ENCODE results near the gene ARHGAP36.

Gene ARHGAP36, protein sequence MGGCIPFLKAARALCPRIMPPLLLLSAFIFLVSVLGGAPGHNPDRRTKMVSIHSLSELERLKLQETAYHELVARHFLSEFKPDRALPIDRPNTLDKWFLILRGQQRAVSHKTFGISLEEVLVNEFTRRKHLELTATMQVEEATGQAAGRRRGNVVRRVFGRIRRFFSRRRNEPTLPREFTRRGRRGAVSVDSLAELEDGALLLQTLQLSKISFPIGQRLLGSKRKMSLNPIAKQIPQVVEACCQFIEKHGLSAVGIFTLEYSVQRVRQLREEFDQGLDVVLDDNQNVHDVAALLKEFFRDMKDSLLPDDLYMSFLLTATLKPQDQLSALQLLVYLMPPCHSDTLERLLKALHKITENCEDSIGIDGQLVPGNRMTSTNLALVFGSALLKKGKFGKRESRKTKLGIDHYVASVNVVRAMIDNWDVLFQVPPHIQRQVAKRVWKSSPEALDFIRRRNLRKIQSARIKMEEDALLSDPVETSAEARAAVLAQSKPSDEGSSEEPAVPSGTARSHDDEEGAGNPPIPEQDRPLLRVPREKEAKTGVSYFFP

DNA sequence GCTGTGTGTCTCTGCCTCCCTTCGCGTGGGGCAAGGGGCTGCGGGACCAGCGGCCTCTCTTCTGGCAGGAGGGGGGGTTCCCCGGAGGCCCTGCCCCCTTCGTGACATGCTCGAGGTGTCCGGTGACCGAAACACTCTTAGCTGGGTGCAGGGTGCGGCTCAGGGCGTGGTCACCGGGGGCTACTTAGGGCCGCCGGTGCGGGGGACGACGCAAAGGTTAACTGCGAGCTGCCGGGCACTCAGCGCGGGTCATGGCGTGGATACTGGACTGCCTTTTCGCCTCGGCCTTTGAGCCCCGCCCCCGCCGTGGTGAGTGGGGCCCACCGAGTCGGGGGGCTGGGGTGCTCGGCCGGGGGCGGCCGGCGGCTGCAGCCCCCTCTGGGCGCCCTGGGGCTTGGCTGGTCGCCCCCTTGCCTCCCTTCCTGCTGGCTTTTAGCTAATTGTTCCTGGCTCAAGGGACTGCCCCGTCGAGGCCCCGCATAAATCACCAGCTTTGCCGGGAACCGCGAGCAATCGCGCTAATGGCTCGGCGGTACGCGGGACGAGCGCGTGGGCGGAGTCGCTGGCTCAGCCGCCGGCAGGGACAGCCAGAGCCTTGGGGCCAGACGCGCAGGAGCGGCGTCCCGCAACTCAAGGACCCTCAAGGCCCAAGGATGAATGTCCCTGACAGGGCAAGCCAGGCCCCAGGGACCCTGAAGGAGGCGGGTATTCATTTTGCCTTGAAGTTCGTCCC lies at the start of gene ARHGAP36:
Gene ARHGAP36 (plus strand): TSS at position 211 of the 733 bp plus-strand sequence. CDS start 23,320 bp downstream, outside the sequence.
- no peak for DNase-seq

DNA sequence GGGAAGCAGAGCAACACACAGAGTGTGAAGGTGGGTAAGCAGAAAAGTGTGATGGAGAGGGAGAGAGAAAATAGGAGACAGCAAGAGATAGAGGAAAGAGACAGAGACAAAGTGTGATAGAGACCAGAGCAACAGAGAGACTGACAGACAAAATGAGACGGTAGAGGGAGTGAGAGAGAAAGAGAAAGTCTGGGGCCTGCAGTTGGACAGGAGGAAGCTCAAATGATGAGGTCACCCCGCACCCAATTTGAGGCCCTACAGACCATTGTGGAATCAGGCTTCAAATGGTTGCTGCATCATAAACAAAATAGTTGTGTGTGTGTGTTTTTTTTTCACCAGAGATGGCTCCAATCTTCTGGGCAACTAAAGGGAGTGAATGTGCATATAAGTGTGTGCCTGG lies 48.0 kb upstream of the ARHGAP36 start:
- DNase-seq = no peak

DNA sequence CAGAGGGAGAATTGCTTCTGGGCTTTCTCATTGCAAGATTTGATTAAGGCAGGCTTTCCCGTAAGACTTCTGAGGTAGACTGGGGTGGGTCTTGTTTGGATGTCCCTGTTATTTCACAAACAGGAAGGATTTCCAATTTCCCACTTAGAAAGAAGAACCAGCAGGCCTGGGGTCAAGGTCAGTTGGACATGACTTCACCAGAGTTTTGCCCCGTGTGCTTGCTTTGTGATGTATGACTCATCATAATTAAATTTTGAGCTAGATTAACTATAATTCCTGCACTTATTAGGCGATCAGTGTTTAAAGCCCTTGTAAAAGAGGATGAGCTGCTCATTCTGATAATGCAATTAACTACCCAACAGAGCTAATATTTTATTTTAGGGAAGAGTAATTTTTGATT lies 32.8 kb upstream of the ARHGAP36 start:
- DNase-seq = no peak

DNA sequence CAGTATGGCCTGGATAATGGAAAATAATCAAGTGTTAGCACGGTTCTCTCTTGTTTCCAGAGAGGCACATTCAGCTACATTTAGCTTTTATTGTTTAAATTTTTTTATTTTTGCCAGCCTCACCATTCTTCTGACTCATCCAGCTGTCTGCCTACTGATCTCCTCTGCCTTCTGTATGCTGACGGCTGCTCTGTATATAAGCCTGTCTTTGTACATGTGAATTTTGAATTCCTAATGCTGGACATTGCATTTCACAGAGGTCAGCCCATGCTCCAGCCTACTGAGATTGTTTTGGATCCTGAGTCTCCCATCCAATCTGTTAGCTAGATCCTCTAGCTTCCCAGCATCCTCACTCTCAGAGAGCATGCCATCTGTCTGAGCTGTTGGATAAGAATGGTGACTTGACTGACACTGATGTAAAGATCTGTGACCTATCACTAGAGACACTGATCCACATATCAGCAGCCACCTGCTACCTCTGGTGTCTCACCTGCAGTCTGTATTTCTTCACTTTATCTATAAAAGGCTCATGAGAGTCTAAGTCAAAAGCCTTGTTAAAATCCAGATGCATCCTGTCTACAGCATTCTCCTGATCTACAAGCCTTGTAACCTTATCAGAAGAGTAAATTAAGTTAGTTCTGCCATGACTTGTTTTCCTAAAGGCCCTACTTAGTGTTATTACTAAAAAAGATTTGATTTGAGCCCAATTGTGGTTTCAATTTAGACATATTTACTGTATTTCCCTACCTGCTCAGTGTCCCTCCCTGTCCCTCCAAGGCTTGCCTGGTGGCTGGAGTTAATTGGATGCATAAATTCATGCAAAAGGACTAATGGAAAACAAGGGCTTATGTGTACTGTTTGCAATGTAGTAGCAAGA lies 25.6 kb upstream of the ARHGAP36 start:
- DNase-seq = no peak

DNA sequence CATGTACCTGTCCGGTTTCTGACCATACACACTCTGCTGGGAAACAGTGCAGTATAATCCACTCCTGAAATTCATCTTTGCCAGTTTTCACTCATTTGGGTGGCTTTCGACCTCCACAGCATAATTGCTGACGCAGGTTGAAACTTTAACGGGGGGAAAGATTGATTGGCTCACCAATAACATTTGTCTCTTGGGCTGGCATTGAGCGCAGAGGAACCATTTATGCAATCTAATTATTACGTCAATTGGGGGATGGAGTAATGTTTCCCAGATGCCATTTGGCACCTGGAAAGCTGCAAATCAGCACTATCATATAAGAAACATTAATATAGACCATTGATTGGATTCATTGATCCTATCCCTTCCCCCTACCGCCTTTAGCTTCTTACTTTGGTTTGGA lies 24.1 kb upstream of the ARHGAP36 start:
- DNase-seq = no peak

DNA sequence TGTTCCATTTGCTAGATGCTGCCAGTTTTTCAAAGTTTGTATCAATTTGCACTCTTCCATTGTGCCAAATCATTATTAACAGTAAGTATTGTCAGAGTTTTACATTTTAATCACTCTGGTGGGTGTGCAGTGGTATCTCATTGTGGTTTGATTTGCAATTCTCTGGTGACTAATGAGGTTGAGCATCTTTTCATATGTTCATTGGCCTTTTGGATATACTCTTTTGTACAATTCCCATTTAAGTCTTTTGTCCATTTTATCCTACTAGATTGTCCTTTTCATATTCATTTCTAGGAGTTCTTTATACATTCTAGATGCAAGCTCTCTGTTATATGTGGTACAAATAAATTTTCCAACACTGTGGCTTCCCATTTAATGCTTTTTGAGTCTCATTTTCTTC lies 17.4 kb upstream of the ARHGAP36 start:
- no peak for DNase-seq

DNA sequence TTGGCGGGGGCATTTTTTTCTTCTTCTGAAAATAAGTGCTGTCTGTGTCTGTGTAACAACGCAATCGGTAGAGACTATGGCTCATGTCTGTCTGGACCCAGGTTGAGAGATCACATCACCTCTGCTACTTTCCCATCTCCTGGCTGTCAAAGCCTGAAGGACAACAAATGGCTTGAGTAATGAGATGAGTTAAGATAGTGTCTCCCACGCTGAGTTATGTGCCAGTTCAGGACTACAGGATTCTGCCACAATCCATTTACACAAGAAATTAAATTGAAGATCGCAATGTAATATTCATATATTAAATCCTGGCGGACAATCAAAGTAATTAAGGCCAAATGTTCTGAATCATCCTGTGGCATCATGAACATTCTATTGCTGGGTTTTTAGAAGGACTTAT lies 16.5 kb upstream of the ARHGAP36 start:
- DNase-seq = no peak

DNA sequence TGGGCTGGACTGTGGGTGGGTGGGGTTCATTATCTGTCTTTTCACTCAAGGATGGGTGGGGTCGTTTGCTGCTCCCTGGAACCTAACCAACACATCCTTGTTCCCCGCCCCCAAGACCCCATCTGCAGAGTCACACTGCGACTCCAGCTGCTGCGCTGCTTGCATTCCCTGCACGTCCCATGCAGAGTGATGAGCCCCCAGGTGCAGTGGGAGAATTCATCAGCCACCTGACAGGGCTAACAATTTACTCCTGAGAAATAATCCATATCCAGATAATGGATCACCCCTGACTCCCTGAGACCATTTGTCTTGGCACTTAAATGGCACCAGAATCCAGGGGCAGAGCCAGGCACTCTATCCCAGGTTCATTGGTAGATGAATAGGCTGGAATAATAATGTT lies 12.4 kb upstream of the ARHGAP36 start:
- DNase-seq = no peak

DNA sequence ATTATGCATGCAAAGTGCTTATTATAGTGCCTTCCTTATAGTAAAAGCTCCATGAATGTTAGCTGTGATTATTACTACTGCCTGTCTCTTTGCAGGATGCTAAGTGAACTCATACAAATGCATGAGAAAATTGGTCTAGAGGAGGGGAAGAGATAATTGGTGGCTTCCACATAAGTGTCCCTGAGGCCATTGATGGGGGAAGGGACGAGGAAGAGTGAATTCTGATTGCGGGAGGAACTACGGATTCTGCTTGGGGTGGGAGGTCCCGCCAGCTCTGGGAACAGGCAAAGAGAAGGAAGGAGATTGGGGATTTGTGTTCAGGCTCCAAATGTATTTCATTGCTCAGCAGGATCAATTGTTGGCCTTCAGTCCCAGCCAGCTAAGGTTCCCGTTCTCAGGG lies 11.6 kb upstream of the ARHGAP36 start:
- no peak for DNase-seq

DNA sequence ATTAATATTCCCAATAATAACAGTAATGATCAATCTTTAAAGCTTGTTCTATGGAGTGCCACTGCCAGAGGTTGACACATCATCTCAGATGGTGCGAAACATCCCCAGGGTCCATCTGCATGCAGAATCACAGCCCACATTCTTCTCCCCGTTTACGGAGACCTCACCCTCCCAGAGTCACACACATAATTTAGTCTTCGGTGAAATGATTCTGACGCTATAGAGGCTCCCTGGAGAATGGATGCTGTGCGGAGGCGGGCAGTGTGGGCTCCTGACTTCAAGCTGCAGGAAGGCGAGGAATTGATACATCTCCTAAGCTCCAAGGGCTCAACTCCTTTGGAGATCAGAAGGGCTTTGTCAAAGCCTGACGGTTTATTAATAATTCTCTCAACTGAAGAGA lies 11.0 kb upstream of the ARHGAP36 start:
- no peak for DNase-seq

DNA sequence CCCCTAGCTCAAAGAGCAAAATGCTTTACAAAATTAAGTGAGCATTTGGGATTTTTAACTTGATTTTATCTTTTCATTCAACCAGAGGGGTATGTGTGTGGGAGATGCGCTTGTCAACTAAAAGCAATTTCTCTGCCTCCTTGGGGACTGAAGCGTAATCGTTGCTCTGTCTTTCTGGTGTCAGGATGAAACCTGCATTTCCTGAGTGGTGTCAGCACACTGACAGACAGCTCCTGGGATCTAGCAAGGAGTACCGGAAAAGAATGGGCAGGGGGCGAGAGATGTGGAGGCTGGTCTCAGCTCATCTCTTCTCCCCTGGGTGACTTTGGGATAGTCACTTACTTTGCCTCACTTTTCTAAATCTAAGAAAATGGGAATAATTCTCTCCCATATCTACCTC lies 5.1 kb upstream of the ARHGAP36 start:
- no peak for DNase-seq

DNA sequence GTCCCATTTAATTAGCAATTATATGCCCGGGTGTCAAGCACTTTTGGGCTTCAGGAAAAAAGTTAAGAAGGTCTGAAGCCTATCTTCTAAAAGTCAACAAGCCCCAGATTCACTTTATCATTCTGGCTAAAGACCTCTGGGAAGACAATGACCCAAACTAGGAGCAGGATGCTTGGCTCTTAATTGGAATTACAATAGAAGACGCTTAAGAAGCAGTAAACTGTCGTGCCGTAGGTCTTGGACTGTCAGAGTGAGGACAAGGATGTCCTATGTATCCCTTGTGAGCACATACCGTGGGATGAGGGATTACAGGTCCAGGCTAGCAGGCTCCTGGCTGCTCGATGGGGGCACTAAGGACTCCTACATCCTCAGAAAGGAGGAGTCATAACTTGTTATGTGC lies 3.2 kb upstream of the ARHGAP36 start:
- no peak for DNase-seq

DNA sequence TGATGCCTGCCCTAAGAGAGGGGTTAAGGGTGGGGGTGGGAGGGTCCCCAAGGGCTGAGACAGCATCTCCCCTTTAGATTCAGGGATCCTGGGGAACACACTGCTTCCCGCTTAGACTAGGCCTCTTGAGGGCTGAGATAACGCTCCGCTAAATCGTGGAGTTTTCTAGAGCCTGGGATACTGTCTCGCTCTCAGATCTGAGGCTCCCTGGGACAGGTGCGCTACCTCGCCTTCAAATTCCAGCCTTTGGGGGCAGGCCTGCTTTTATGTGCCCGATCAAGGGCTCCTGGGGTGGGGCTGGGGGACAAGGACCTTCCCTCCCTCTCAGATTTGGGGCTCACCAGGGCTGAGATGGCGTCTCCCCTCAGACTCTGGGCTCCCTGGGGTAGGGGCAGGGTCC lies 440 bp upstream of the ARHGAP36 start:
- no peak for DNase-seq

DNA sequence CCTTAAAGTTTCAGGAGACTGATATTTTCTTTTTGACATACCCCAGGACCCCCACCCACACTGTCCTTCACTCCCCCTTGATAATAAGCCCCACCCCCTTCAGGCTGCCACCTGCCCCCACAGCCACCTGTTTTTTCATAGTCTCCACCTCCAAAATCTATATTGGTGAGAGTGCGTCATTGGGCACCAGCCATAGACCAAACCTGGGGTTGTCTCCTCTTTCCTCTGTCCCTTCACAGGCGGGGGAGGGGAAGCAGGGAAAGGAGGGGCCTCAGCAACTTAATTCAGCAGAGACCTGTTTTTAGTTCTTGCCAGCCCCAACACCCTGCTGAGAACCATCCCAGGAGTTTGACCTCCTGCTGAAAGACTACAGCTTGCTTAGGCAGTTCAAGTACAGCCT lies 1.1 kb downstream of the ARHGAP36 start:
- DNase-seq = no peak

DNA sequence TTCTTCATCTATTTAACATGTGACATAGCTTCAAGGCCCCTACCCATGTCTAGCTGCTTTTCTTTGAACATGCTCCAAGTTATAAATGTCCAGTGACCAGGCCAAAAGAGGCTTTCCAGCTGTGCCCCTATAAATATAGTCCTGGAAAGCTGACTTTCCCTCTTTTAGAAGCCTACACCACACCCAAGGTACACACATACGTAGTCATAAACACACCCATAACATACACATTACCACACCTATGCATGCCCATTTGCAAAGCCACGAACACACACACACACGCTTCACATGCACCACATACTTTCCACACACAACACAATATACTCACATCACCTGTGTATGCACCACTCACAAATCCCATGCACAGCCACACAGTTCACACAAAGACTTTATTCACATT lies 2.0 kb downstream of the ARHGAP36 start:
- no peak for DNase-seq

DNA sequence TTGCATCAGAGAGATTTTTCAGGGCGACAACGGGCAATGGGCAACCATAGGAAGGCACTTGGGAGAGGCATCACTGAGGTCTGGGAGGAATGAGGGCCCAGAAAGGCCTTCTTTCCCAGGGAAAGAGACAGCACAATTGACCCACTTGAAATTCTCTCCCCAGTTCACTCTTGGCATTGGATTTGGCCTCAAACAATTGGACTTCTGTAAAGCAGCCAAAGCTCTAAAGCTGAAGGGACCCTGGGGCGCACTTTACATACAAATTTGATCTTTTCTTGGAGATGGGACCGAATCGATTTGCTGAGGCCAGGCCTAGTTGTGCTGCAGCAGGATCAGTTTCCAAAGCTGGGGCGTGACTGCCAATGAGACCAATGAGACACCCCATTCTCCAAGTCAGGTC lies 3.2 kb downstream of the ARHGAP36 start:
- DNase-seq = no peak

DNA sequence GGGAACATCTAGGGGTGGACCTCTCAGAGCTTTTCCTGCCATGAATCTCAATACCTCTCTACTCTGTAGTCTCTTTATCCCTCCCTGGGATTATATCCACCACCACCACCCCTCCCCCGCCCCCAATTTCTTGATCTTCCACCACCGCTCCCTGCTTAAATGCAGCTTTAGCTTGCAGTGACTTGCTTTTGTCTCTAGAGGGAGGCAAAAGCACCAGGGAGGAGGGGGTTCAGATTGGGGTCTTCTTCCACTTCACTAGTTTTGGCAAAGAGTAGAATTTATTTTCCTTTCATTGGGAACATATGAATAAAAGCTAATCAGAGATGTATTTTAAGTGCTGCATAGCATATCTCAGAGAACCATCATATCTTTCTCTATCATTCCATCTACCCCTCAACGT lies 5.5 kb downstream of the ARHGAP36 start:
- DNase-seq = no peak

DNA sequence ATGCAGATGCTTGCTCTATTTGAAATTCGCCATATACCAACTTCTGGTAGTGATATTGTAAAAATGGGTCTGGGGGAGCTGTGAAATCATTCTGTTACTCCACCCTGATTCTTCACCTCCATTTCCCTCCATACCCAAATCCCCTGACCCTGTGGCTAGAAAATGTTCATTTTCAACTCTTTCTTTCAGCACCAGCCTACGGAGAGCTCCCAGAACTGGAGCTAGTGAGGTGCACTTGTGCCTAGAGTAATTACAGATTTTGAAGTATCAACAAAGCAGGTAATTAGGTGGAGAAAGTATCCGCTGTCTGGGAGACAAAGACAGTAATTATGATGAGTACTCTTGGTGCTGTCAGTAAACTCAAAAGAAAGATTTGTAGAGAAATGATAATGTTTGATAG lies 8.1 kb downstream of the ARHGAP36 start:
- no peak for DNase-seq

DNA sequence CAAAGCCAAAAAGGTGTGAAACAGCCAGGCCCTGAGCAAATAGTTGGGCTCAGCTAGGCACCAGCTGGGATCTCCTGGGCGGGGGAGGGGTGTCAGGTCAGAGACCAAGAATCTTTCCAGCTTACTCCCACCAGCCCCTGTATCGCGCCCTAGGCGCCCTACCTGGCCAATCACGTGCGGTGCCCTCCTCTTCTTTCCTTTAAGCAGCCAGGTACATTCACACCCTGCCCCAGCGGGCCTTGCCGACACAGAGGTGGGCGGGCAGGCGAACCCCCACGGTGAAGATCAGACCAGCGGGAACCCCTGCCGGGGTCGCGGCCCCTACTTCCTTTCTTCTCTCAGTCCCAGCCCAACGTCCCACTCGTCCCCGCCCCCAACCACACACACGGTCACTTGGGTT lies 9.1 kb downstream of the ARHGAP36 start:
- DNase-seq = no peak

DNA sequence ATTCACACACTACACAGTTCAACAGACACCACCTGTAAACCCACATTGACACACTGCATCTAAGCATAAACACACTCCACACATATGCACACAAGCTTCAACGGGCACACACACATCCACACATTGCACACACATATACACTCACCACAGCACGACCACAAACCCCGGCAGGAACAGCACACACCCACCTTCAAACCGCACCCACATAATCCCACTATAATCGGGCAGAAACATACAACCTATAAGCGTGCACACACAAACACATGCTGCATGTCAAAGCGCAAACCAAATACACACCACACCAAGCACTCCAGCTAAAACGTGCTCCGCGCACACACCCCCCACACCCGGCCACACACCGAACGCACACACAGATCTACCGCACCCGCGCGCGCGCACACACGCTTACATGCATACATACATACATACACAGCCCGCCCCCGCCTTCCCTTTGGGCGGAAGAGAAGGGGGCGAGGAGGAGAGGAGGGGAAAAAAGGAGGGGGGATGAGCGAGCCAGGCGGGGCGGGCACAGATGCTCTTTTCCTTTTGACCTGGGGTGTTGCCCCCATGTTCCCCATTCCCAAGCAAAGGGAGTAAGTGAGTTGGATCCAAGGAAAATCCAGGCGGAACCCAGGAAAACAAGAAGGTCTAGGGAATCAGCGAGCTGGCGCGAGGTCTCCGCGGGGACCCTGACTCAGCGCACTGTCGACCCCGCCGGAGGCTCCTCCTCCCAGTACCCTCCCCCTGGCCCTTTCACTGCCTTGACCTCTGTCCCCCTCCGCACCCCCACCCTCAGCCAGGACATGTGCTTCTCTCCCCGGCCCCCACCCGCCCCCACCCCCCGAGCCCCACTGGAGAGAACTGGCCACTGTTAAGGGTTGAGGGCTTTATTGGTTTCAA lies 9.9 kb downstream of the ARHGAP36 start:
- DNase-seq = no peak

DNA sequence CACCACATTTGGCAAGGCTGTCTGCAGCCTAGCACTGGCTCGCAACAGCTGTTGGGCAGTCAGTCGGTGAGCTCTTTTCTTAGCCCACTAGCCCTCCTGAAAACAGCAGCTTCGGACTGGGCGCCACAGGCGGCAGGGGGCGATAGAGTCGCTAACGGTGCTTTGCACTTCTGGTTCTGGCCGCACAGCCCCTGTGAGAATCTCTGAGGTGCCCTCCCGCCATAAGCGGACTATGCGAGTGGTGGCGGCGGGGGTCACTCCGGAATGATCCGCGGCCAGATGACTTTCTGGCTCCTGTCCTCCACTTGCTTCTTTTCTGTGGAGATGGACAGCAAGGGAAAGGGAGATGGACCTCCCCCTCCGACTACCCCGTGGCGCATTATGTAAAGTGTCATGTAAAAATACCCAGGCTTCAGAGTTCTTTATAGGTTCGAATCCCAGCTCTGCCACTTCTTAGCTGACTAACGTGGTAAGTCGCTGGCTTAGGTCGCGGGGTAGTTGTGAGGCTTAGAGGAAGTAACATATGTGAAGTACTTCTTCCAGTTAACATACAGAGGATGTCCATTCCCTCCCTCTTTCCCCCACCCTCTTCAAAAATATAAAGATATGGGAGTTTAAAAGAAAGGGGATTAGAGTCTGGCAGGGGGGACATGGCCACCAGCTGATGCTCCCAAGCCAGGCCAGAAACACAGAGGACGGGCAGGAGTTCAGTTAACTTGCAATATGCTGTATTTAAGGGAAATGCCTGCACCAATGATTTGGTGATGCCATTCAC lies 11.0 kb downstream of the ARHGAP36 start:
- peak; percentile 20 for DNase-seq

Data from NCI-H510A (cell line).